Loucy (cell line): Measurements from ENCODE around the gene OSBPL1A.

ENCODE experiments used
- H2AFZ ChIP-seq: fragments of 200-600 bp; sonication (generic); 2 replicates; pipeline ENCODE4 v1.6.0; 2016; ENCODE audit warnings: antibody characterized with exemption, mild to moderate bottlenecking, low read length, moderate library complexity
- H3F3A ChIP-seq: fragments of 200-600 bp; 2 replicates; pipeline ENCODE4 v1.6.0; 2016; ENCODE audit warnings: antibody characterized with exemption, low read depth, mild to moderate bottlenecking
- H3K27me3 ChIP-seq: fragments of 200-600 bp; sonication (generic); 2 replicates; pipeline ENCODE4 v1.6.1; 2014; ENCODE audit warnings: low read length, mild to moderate bottlenecking; ENCODE audit not compliant: insufficient read depth, poor library complexity, severe bottlenecking
- H3K36me3 ChIP-seq: fragments of 200-600 bp; sonication (generic); 2 replicates; pipeline ENCODE4 v1.6.1; 2016; ENCODE audit warnings: low read length; ENCODE audit not compliant: insufficient read depth
- H3K4me1 ChIP-seq: fragments of 200-600 bp; sonication (generic); 2 replicates; pipeline ENCODE4 v1.5.1; 2014; ENCODE audit warnings: low read length, mild to moderate bottlenecking; ENCODE audit not compliant: insufficient read depth, poor library complexity, severe bottlenecking
- H3K4me2 ChIP-seq: fragments of 200-600 bp; sonication (generic); 2 replicates; pipeline ENCODE4 v1.6.0; 2014; ENCODE audit warnings: antibody characterized with exemption, low read length, low read depth, mild to moderate bottlenecking; ENCODE audit not compliant: poor library complexity, severe bottlenecking
- H3K4me3 ChIP-seq: fragments of 200-600 bp; sonication (generic); 2 replicates; pipeline ENCODE4 v1.5.1; 2014; ENCODE audit warnings: low read length, mild to moderate bottlenecking, mixed read lengths; ENCODE audit not compliant: poor library complexity, severe bottlenecking
- H3K79me2 ChIP-seq: fragments of 200-600 bp; sonication (generic); 2 replicates; pipeline ENCODE4 v1.6.1; 2014; ENCODE audit warnings: low read length; ENCODE audit not compliant: insufficient read depth
- H3K9ac ChIP-seq: fragments of 200-600 bp; sonication (generic); 2 replicates; pipeline ENCODE4 v1.6.0; 2014; ENCODE audit warnings: mild to moderate bottlenecking, low read depth, low read length, moderate library complexity; ENCODE audit not compliant: poor library complexity, severe bottlenecking
- H3K9me2 ChIP-seq: fragments of 200-600 bp; sonication (generic); replicated peaks from 2 replicates; pipeline ENCODE4 v1.6.1; 2016; ENCODE audit warnings: low read depth, low read length, mixed read lengths
- H3K9me3 ChIP-seq: fragments of 200-600 bp; sonication (generic); 2 replicates; pipeline ENCODE4 v1.6.1; 2014; ENCODE audit warnings: mild to moderate bottlenecking, antibody characterized with exemption, low read length, low read depth; ENCODE audit not compliant: insufficient read depth
- H4K20me1 ChIP-seq: fragments of 200-600 bp; sonication (generic); 2 replicates; pipeline ENCODE4 v1.6.0; 2014; ENCODE audit warnings: antibody characterized with exemption, low read length, mild to moderate bottlenecking; ENCODE audit not compliant: insufficient read depth, poor library complexity, severe bottlenecking
- CTCF ChIP-seq: fragments of 200-600 bp; sonication (generic); conservative IDR thresholded peaks from 2 replicates; pipeline ENCODE4 v1.5.1; 2014; ENCODE audit warnings: mild to moderate bottlenecking, antibody characterized with exemption, low read length
- EZH2phosphoT487 ChIP-seq: fragments of 200-600 bp; IDR thresholded peaks from 2 replicates; pipeline ENCODE4 v1.6.1; 2018; ENCODE audit warnings: antibody characterized with exemption, mild to moderate bottlenecking, moderate library complexity, borderline replicate concordance

The OSBPL1A gene

GRCh38 chr18:24428709-24429108, 31.1 kb upstream of the OSBPL1A start:
- Histone ChIP-seq H3K4me3 (no peak overlapping the region), H3K4me2 (no peak overlapping the region), H3K36me3 (no peaks in the 10 kb centered on the region), H3K4me1 (no peaks in the 10 kb centered on the region), H3F3A (no peaks in the 10 kb centered on the region), H3K27me3 (no peaks in the 10 kb centered on the region), H3K9me3 (no peaks in the 10 kb centered on the region), H4K20me1 (no peaks in the 10 kb centered on the region), H3K9ac (no peak overlapping the region), H3K79me2 (no peaks in the 10 kb centered on the region), H3K9me2 (no peaks in the 10 kb centered on the region), H2AFZ (no peak overlapping the region)
- no peak for TF ChIP-seq EZH2phosphoT487
- peak; percentile 37 for TF ChIP-seq CTCF

DNA sequence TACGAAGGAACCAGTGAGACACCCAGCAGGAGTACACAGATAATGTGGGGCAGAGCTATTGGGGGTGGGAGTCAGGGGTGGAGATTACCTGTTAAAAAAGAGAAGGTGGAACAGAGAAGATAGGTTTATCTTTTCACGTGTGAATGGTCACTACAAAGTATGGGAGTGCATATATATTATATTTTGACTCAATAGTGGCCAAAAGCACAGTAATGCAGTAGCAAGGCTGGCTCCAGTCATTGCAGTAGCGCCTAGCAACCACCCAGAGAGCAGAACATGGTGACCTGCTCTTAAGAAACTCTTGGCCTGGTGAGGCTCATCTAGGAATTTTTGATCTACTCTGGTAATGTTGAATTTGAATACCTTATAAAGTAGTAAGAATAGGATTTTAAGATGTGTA, 29.9 kb upstream of the OSBPL1A start:
- Histone ChIP-seq H3K36me3 (no peaks in the 10 kb centered on the region), H3K79me2 (no peaks in the 10 kb centered on the region), H3K4me2 (no peak overlapping the region), H2AFZ (no peak overlapping the region), H3K9ac (no peak overlapping the region), H3K27me3 (no peaks in the 10 kb centered on the region), H4K20me1 (no peaks in the 10 kb centered on the region), H3K9me3 (no peaks in the 10 kb centered on the region), H3K4me3 (no peak overlapping the region), H3K4me1 (no peaks in the 10 kb centered on the region), H3F3A (no peaks in the 10 kb centered on the region), H3K9me2 (no peaks in the 10 kb centered on the region)
- no peak for TF ChIP-seq EZH2phosphoT487
- TF ChIP-seq CTCF = no peak

DNA sequence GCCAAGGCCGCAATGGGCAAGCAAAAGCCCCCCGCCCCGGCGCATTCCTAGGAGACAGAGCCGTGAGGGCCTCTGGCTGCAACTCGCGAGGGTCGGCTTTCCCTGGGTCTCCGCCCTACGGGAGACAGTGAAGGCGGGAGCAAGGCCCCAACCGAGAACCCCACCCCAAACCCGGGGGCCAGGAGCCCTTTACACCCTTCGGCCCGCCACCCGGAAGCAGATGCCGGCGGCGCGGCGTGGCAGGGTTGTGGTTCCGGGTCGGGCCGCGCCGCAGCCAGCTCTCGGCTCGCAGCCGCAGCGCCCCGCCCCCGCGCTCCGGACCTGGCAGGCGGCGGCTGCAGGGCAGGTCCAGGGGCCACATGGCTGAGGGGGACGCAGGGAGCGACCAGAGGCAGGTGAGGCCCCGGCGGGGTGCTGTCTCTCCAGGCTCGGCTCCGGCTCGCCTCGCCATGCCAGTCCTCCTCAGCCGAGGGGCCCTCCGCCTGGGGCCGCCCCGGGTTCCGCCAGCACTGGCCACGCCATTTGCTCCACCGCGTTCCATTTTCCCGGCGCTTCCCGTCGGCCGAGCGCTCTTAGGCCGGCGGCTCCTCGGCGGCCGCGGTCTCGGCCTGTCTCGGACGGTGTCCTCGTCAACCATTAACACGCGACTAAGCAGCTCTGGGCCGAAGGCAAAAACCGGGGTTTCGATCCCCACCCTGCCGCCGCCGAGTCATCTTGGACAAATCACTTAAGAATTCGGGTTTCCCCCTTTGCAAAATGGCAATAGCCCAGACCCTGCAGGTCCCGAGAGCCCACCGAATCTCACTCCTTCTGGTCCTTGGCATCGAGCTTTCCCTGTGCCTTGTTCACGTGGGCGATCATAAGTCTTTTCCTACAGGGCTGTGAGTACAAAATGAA, 29.0 kb upstream of the OSBPL1A start, which contains the start of gene IMPACT:
TSS of gene IMPACT (plus strand) at position 273 of the 897 bp plus-strand sequence. CDS start at position 360, 87 bp downstream.
- Histone ChIP-seq H2AFZ (no peak within 1 kb of the TSS), H3K9me3 (no peaks in the 10 kb centered on the region), H3K9ac (no peak within 1 kb of the TSS)

More for the DNA sequence above, 29.0 kb upstream of the OSBPL1A start, which contains the start of gene IMPACT:
- Histone ChIP-seq H3K27me3 (no peaks in the 10 kb centered on the region), H3K4me3 (no peak within 1 kb of the TSS), H3F3A (no peaks in the 10 kb centered on the region), H3K4me1 (no peaks in the 10 kb centered on the region), H3K79me2 (no peaks in the 10 kb centered on the region), H3K9me2 (no peaks in the 10 kb centered on the region), H4K20me1 (no peaks in the 10 kb centered on the region), H3K4me2 (no peak within 1 kb of the TSS), H3K36me3 (no peaks in the 10 kb centered on the region)
- no peak for TF ChIP-seq CTCF
- no peak for TF ChIP-seq EZH2phosphoT487
